ENCODE results near the gene CCNA2. TPM values are rescaled to one million over a fixed set of nuclear protein-coding genes. Genes with fewer than 3 reads are reported as not detected.

The CCNA2 gene
- total RNA-seq, 1 donor from 2014 or later: 0.81 TPM

DNA sequence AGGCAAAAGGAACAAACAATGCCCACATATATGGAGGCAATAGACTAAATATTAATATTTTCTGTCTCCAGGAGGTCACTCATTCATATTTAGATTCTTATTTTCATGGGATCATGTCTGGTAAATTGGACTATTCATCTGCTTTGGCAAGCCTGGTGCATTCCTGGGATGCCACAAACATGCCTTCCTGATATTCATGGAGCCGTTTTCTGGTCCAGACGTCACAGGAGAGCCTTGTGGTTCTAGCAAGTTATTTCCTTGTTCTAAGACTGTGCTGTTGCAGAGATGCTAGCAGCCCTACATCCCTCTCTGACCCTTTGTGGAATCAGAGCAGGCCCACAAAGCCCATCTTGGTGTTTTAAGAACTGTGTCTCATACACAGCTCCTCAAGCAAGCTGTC lies 38.7 kb downstream of the CCNA2 start:
- ATAC-seq (ENCODE audit: poor library complexity): peak; percentile 82
- no peak for DNase-seq
- intact Hi-C loops (cut with DNase I): no loop called here

DNA sequence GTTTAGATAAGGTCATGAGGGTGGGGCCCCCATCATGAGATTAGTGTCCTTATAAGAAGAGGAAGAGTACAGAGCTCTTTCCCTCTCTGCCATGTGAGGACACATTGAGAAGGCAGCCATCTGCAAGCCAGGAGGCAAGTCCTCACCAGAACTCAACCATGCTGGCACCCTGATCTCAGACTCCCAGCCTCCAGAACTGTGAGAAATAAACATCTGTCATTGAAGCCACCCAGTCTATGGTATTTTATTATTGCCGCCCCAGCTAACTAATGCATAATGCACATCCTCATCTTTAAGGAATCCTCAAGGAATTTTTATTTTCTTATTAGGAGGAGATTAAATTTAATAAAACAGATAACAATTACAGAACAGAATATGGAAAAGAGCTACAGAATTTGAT lies 39.3 kb downstream of the CCNA2 start:
- no peak for ATAC-seq (ENCODE audit: poor library complexity)
- intact Hi-C loops (cut with DNase I): no loop called here

DNA sequence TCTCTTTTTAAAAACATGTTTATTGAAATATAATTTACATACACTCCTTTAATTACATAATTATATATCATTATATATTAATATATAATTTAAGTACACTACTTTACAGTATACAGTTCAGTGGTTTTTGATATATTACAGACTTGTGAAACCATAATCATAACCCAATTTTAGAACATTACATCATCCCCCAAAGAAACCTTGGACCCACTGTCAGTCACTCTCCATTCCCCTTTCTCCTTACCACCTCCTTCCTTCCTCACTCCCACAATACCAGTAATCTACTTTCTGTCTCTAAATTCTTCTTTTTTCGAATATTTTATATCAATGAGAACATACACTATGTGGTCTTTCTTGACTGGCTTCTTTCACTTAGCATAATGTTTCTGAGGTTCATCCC lies 40.5 kb downstream of the CCNA2 start:
- no peak for DNase-seq
- ATAC-seq (ENCODE audit: poor library complexity): no peak
- intact Hi-C loops (cut with DNase I): no loop called here

More for the DNA sequence above, 39.3 kb downstream of the CCNA2 start:
- DNase-seq: no peak

DNA sequence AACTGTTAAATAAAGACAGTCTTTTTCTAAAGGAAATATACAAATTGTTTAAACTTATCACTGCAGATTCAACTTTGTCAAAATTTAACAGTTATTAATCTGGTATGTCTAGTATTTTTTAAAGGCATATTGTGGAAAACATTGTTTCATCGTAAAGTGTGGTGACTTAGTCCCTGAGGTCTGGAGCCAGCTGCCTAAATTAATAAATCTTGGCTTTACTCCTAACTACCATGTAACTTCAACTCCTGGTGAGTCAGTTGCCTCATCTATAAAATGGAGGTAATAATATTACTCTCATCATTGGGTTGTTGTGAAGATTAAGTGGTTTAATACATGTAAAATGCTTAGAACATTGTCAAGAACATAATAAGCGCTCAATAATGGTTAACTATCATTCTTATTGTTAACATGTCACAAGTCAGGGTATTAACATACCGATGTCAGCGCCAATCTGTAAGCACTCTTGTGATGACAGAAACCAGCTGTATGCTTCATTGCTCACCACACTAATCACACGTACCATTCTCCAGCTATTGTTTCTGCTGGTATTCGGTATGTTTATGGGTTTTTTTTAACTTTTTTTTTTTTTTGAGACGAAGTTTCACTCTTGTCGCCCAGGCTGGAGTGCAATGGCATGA lies 44.6 kb downstream of the CCNA2 start:
- intact Hi-C loops (cut with DNase I): no loop called here
- peak; percentile 78 for ATAC-seq (ENCODE audit: poor library complexity)
- DNase-seq: no peak

DNA sequence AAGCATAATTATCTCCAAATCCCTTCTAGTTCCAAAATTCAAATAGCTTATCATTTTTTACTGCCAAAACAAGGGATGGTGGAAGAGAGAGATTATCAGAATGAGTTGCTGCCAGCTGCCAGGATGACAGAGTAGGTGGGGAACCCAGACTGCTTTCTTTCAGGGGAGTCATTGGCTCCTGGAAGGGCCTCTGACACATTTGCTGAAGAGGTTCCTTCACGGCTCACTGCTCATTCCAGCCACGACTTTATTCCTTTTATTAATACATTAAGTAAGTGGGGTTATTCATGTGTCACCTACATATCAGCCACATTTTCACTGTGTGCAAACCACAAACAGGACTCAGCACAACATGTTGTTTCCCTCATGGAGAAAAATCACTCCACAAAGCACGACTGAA lies 46.1 kb downstream of the CCNA2 start:
- no peak for DNase-seq
- intact Hi-C loops (cut with DNase I): no loop called here
- ATAC-seq (ENCODE audit: poor library complexity): no peak

DNA sequence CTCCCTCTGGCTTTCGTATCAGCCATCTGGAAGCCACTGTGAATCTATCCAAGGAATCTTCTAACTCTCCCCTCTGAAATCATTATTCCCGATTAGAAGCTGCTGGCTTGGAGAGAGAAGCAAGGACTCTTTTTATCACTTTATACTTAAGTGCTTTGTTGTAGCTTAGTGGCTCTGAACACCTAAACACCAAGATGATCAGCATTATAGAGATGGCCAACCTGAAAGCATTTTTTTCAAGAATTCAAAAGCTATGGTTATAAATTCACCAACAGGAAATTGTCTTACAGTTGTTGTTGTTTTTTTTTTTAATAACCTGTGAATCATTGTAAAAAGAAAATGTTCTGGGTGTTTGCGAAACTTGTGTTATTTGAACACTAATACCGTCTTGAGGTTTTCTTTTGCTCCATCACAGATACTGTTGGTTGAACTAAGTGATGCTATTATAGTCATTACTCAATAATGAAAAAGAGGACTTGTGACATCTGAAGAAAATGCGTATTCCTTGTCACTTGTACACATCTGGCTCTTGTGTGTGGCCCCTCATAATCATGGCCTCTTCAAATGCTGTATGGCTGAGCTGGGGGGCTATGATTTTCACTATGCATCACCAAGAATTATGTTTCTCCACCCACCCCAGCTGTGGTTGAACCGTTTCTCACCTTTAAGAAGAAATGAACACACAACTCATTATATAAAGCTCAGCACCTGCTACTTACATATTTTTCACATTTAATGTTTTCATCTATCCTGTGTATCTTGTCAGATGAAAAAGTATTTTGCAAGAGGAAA lies 46.9 kb downstream of the CCNA2 start:
- intact Hi-C loops (cut with DNase I): no loop called here
- no peak for ATAC-seq (ENCODE audit: poor library complexity)
- no peak for DNase-seq

DNA sequence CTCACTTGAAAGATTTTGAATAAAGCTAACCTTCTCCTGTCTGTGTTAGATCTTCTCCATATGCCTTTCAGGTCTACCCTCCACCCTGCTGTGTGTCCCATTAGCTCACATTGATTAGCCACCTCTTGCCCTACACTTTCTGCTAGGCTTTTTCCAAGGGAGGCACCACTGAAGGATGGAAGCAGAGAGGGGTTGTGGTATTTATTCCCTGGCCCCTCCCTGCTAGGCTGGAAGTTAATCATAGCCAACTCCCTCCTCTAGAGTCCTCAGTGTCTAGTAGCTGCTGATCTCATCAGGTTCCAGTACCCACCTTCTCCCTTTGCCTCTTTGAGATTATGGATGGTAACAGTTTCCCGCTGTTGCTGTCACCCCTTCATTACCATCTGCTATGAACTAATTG lies 49.8 kb downstream of the CCNA2 start:
- ATAC-seq (ENCODE audit: poor library complexity): no peak
- intact Hi-C loops (cut with DNase I): no loop called here
- DNase-seq: no peak

DNA sequence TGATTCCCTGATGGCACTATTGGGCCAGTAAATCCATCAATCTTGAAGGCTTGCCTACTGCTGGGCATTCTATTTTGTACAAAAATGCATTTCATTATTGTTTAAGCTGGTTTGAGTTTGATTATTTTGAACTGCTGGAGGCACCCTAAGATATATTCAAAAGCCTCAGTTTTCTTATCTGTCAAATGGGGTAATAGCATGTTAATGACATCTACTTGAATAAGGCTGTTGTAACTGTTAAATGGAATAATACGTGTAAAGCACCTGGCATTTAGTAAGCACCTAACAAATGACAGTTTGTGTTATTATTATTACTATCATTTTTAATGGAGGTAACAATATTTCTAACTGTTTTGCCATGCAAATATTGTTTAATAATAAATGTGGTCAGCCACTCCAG lies 51.8 kb downstream of the CCNA2 start:
- DNase-seq (no peak), ATAC-seq (ENCODE audit: poor library complexity) (no peak)
- intact Hi-C loops (cut with DNase I): no loop called here

DNA sequence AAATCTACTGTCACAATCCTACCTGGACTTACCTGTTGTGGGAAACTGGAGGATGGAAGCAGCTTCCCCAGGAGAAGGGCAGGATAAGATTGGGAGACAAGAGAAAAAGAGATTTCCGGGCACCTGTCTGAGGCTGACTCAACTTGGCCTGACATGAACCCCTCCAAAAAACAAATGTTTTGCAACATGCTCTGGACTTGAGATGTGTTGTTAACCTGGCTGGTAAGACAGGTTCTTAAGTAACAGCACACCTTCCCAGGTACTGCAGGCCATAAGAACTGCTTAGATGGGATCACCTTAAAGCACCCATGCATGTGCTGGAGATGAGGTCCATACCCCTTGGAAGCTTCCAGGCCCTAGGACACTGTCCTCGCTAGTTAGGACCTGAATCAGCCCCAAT lies 54.3 kb downstream of the CCNA2 start:
- DNase-seq (no peak), ATAC-seq (ENCODE audit: poor library complexity) (no peak)
- intact Hi-C loops (cut with DNase I): no loop called here

DNA sequence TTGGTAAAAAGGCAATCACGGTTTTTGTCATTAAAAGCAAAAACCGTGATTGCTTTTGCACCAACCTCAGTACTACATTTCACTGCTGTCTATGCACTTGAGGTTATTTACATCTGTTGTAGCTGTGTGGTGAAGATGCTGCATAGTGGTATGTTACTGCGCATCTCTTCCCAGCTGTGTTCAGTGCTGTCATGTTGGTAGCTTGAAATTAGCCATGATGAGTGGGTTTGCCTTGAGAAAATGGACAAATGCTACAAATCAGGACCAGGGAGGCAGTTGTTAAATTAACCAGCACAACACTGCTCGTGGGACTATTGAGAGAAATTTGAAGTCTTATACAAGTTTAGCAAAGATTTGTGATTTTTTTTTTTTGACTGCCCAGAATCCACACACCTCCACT lies 56.5 kb downstream of the CCNA2 start:
- DNase-seq (no peak), ATAC-seq (ENCODE audit: poor library complexity) (no peak)
- intact Hi-C loops (cut with DNase I): no loop called here

Other genes starting within 250 kb of the CCNA2 start
- 105 TPM for gene ANXA5, start 126.9 kb downstream of the CCNA2 start, total RNA-seq
- gene SMIM43, start 58.7 kb downstream of the CCNA2 start, total RNA-seq: not detected
- gene EXOSC9, start 22.6 kb downstream of the CCNA2 start, total RNA-seq: 9.8 TPM
- 5.6 TPM for gene BBS7, start 46.6 kb upstream of the CCNA2 start, total RNA-seq
- 0.13 TPM for gene TRPC3, start 128.2 kb upstream of the CCNA2 start, total RNA-seq